ENCODE measurements around the gene MUCL3.
"Not testable (repeated sequence)": the region's sequence is repeated elsewhere in the genome, so short reads cannot be mapped to it uniquely, and the experiment has no call there.

Gene MUCL3

DNA sequence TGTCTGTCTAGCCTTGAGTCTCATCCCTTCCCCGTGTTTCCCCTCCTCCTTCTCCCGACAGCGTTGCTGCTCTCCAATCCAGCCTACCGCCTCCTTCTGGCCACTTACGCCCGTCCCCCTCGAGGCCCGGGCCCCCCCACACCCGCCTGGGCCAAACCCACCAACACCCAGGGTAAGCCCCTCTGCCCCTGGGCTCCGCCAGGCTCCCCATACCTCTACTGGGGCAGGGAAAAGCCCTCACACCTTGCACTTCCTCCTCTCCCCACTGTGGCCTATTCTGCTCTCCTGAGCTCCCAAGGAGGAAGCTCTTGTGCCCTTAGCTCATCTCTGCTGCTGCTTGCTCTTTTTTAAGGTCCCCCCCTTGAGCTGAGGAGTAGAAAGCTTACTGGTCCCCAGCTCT, 45.4 kb upstream of the MUCL3 start:
- TF ChIP-seq, protein P1, sequence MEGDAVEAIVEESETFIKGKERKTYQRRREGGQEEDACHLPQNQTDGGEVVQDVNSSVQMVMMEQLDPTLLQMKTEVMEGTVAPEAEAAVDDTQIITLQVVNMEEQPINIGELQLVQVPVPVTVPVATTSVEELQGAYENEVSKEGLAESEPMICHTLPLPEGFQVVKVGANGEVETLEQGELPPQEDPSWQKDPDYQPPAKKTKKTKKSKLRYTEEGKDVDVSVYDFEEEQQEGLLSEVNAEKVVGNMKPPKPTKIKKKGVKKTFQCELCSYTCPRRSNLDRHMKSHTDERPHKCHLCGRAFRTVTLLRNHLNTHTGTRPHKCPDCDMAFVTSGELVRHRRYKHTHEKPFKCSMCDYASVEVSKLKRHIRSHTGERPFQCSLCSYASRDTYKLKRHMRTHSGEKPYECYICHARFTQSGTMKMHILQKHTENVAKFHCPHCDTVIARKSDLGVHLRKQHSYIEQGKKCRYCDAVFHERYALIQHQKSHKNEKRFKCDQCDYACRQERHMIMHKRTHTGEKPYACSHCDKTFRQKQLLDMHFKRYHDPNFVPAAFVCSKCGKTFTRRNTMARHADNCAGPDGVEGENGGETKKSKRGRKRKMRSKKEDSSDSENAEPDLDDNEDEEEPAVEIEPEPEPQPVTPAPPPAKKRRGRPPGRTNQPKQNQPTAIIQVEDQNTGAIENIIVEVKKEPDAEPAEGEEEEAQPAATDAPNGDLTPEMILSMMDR (conservative IDR thresholded peaks at IDR 0.05) = no peak
- no peak overlapping the region for H3K27ac ChIP-seq

DNA sequence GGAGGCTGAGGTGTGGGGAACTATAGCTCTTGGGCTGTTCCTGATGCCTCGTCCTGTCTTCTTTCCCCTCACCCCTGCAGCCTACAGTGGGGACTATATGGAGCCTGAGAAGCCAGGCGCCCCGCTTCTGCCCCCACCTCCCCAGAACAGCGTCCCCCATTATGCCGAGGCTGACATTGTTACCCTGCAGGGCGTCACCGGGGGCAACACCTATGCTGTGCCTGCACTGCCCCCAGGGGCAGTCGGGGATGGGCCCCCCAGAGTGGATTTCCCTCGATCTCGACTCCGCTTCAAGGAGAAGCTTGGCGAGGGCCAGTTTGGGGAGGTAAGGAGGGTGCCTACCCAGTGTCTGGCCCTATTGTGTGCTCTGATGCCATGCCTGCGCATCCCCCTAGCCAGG, 44.2 kb upstream of the MUCL3 start:
- TF ChIP-seq, protein P1 (conservative IDR thresholded peaks at IDR 0.05) = no peak
- no peak overlapping the region for H3K27ac ChIP-seq

DNA sequence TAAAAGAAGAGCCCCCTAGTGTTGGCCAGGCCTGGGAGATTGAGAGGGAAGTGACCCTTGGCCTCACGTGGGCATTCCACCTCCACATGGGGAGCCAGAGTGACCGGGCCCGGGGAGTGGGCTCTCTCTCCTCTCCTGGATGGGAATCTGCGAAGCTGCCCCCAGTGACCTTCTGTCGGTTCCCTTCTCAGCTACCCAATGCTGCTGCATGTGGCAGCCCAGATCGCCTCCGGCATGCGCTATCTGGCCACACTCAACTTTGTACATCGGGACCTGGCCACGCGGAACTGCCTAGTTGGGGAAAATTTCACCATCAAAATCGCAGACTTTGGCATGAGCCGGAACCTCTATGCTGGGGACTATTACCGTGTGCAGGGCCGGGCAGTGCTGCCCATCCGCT, 42.9 kb upstream of the MUCL3 start:
- H3K27ac ChIP-seq = no peak overlapping the region
- TF ChIP-seq, protein P1 (conservative IDR thresholded peaks at IDR 0.05) = no peak

DNA sequence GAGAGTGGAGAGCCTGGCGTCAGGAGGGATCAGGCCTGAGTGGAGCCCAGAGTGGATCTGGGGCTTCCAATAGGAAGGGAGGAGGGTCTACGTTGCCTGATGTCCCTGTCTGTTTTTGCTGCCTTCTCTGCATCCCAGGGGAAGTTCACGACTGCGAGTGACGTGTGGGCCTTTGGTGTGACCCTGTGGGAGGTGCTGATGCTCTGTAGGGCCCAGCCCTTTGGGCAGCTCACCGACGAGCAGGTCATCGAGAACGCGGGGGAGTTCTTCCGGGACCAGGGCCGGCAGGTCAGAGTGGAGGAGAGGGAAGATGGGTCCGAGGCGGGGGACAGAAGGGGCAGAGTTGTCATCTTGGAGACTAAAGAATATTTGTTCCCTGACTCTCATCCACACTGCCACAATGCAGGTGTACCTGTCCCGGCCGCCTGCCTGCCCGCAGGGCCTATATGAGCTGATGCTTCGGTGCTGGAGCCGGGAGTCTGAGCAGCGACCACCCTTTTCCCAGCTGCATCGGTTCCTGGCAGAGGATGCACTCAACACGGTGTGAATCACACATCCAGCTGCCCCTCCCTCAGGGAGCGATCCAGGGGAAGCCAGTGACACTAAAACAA, 41.9 kb upstream of the MUCL3 start:
- TF ChIP-seq, protein P1 (conservative IDR thresholded peaks at IDR 0.05) = no peak
- no peak overlapping the region for H3K27ac ChIP-seq

DNA sequence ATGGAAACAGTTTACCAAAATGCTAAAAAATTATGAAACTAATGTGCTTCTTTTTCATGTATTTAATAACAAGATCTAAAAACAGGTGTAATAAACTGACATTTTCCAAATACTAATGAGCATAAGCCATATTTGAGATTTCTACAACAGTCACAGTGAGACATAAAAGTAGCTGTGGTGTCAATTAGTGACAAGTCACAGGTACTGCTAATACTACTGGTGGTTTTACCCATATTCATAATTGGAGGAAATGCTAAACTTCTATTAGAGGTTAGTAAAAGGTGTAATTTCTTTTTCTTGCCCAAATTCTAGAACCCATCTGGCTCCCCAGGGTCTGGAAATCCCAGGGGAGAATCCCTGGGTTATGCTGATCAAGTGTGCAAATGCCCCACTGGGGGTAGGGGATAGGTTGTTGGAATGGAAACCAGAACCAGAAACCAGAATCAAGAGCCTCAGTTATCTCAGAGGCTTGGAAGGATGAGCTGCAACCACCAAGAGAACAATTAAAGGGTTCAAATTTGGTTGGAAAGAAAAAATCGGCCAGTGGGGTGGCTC, 39.8 kb upstream of the MUCL3 start:
- TF ChIP-seq, protein P1 (conservative IDR thresholded peaks at IDR 0.05) = no peak
- no peak overlapping the region for H3K27ac ChIP-seq

DNA sequence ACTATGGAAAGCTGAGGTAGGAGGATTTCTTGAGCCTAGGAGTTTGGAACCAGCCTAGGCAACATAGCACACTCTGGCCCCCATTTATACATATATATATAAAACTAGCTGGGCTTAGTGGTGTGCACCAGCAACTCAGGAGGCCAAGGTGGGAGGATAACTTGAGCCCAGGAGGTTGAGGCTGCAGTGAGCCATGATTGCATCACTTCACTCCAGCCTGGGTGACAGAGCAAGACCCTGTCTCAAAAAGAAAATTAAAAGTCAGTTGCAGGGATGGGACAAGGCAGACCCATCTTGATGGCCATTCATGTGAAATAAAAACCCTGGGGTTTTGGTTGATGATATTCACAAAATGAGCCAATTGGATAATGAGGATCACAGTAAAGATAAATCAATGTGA, 39.3 kb upstream of the MUCL3 start:
- H3K27ac ChIP-seq = no peak overlapping the region
- TF ChIP-seq, protein P1 (conservative IDR thresholded peaks at IDR 0.05) = no peak

DNA sequence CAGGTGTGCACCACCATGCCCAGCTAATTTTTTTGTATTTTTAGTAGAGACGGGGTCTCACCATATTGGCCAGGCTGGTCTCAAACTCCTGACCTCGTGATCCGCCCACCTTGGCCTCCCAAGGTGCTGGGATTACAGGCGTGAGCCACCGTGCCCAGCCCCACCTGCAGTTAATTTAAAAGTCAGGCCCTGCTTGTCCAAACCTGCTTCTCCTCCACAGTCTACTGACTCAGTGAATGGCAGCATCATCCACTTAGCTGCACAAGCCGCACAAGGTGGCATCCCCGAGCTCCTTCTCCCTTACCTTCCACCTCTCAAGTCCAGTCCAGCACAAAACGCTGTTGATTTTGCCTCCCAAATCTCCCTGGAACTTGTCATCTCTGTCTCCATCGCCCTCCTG, 38.6 kb upstream of the MUCL3 start:
- not testable (repeated sequence) for H3K27ac ChIP-seq

DNA sequence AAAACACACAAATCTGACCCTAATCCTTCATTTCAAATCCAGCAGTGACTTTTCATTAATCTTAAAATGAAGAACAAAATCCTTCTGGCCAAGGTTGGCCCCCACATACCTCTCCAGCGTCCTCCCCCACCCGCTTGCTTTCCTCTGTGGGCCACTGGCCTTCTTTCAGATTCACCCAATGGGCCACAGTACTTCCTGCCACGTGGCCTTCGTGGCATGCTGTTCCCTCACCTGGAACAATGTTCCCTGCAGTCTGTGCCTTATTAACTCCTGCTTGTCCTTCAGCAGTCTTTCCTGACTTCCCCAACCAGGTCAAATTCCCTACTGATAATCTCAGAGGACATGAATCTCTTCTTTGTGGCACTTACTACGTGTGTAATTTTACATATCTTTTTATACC, 38.1 kb upstream of the MUCL3 start:
- TF ChIP-seq, protein P1 (conservative IDR thresholded peaks at IDR 0.05) = no peak
- no peak overlapping the region for H3K27ac ChIP-seq

Measured in VCaP (cell line).